Activated CD4-positive, alpha-beta T cell treated with anti-CD3 and anti-CD28 coated beads for 24 hours (primary cell): ENCODE data around the gene GRM8.

Experiments used
- DNase-seq, 2 donors: peaks; one replicate each; pipeline ENCODE4 v3.0.0-alpha.2; 2020; ENCODE audit warnings: low read depth in 2 of 2

The GRM8 gene

DNA sequence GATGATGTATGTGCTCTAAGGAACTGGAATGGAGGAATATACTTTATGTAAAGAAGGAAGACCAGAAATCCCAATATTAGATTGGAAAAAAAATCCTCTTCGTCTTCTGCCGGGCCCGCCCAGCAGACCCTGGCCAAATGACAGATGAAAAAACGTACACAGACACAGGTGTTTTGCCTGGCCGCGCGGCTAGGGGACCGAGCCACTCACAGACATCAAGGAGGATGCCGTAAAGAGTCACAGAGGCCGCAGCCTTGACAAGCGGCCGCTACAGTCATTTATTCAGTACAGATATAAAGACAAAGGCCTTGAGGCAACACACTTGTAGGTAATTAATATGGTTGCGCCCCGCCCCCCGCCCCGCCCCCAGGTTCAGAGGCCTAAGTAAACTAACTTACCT, 594.1 kb downstream of the GRM8 start:
- DNase-seq, result no peak

DNA sequence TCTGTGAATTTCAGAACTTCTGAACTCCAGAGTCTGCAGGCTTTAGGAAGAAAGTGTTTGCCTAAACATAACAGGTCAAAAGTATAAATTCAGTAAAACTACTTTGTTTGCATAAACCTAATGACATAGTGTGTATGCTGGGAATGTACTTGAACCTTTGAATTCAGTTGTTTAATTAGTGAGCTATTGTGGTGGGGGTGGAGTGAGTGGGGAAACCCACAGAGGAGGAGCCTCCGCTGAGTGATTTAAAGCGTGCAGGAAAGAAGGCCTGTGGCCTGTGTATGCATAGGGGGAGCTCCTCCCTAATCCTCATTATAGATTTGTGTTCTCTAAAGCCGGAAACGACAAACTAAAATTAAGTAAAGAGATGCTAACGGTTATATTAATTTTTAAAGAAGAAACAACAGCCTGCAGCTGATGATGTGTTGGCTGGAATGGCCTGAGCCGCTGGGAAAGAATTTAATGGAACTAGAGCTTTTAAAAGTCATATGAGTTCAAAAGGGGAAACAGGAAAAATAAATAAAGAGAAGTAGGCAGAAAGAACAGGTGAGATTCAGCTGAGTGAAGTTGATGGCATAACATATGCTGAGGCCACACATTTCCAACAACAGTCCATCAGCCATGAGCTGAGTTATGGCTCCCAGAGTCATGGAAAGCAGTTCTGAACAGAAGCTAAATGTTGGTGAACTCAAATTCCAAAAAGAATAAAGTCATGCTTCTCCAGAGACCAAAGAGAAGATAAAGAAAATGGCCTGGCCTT, 595.0 kb downstream of the GRM8 start:
- no peak for DNase-seq

DNA sequence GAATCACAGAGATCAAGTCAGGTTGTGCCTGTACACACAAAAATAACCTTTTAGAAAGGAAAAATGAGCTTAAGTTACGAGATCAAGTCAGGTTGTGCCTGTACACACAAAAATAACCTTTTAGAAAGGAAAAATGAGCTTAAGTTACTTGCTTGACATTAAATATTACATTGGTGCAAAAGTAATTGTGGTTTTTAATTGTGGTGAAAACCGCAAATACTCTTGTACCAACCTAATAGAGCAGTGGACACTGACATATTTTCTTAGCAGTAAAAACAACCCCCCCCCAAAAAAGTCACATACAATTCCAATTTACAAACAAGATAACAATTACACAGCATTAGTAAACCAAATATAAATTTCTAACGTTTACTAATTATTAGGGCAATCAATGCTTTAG, 595.6 kb downstream of the GRM8 start:
- no peak for DNase-seq

DNA sequence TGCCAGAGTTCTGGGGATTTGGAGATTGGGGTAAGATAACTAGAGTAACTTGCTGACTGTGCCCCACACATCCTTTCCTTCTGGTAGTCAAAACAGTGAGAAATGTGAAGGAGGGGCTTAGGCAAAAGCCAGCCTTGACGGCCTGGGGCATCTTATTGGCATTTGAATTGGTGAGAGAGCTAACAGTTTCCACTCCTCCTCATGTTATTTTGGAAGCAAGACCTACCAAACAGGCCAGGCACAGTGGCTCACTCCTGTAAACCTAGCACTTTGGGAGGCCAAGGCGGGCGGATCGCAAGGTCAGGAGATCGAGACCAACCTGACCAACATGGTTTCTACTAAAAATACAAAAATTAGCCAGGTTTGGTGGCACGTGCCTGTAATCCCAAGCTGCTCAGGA, 596.6 kb downstream of the GRM8 start:
- no peak for DNase-seq

DNA sequence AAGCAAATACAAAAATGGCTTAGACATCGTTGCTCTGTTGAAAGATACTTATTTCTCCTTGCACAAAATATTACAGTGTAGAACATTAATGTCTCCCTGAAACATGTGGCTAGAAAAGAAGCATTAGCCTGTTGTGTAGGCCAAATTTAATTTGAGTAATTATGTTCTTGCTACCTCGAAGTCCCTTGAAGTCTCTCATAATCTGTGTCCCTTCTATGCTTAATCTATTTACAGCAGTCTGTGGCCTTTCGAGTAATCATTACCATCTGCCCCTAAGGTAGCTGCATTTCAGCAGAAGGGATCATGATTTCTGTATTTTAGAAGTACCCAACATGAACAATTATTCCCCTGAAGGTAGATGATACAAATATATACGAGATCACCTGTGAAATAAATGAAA, 615.2 kb downstream of the GRM8 start:
- DNase-seq, result no peak

DNA sequence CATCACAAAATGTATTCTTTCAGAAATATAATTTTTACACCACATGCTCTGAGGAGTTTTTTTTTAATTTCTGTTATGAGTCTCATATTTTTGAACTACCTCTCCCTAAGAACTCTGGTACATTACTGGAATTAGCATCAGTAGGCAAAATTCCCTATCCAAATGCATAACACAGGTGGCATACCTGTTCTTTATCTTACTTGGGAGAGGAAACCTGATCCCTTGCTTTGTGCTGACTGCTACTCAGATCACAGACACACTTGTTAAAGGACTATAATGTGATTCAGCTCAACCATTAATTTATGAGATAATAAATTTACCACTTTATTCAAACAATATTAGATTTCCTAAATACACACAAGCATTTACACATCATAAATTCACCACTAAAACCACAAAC, 617.2 kb downstream of the GRM8 start:
- DNase-seq, result no peak

DNA sequence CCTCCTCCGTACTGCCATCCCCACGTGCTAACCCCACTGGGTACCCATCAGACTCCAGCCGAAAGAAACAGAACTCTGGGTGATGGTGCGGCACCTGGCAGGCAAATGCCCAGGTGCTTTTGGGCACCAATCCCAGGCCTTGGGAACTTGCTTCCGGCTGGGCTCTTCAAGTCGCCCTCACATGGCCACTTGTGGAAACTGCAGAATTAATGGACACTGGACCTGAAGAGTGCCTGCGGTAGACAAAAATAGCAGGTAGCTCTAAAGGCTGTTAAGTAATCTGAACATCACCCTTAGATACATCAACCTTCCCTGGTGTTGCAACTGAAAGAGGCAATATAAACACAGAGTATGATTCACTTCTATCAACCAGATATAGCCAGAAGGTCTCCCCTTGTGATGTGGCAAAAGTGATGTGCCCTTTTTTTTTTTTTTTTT, 644.4 kb downstream of the GRM8 start:
- no peak for DNase-seq

DNA sequence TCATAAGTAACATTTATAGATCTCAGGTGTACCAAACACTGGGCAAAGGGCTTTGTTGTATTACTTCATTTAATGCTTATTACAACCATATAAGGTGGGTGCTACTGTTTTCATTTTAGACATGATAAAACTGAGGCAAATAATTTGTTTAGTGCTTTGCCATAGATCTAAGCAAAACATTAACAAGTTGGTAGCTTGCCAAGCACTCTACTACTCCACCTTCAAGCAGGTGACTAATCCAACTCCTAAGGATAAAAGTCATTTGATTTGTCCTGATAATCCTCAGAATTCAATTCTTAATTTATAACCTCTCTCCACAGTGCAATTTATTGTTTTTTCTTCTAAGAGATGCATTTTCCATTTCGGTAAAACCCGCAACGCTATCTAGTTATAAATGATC, 646.4 kb downstream of the GRM8 start:
- no peak for DNase-seq

DNA sequence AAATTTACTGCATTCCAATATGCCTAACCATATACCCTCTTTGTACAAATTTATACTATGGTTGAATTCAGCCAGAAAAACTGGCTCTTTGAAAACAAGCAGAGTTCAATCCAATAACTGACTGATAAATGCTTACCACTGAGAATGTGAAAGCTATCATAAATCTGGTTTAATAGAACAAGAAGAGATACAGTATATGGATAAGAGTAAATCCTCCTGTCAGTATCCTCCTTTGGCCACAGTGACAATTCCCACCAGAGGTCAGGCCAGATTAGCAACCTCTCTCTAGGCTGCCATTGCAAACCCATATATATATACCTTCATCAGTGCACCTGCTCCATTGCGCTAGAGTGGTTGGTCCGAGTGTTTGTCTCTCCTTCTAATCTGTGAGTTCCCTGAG, 647.2 kb downstream of the GRM8 start:
- no peak for DNase-seq

DNA sequence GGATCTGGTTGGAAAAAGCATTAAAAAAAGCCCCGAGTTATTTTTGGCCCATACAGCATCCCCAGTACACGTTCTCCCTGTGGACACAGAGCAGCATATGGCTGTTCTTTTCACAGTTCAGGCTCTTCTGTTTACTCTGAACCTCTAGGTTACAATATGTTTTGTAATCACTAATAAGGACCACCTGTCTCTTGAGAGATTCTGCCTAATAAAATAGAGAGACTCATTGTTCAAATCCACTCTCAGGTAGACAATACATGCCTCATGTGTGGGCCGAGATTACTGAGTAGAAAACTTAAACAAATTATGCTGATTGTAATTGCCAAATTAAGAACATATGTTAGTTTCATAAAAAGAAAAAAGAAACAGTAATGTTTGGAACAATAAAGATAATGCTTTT, 647.7 kb downstream of the GRM8 start:
- no peak for DNase-seq

DNA sequence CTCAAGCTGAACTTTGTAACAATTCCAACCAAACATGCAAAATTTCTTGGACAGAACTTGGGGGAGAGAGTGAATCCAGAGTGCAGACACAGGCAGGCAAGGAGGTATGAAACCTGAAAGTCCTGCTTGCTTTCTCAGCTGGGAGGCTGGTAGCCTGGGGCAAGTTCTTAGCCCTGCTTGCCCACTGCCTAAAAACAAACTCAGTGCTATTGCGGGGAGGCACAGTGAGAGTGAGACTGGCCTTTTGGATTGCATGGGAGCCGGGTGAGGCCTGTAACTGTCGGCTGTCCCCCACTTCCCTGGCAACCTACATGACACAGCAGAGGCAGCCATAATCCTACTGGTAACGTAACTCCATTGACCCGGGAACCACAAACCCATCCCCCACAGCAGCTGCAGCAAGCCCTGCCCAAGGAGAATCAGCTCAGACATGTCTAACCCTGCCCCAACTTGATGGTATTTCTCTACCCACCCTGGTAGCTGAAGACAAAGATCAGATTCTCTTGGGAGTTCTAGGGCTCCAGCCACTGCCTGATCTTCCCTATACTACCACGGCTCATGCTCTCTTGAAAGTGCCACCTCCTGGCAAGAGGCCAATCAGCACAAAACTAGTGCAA, 663.6 kb downstream of the GRM8 start:
- DNase-seq, result no peak

DNA sequence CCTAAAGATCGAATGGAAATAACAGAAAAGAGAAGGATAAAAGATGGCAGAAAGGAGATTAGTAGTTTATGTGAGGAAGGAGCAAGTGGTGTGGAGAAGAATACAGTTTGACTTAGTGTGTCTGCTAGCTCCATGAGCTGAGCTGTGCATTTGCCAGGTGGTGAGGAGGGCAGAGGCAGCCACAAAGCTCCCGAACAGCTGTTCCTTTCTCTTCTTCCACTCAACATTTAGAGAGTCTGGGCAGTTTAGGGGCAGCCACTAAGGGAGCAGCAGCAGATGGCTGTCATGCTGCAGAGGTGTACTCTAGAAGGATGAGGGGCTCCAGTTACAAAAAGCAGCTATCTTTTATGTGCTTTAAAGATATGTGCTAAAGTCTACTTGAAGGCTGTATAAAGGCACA, 674.4 kb downstream of the GRM8 start:
- DNase-seq, result no peak

DNA sequence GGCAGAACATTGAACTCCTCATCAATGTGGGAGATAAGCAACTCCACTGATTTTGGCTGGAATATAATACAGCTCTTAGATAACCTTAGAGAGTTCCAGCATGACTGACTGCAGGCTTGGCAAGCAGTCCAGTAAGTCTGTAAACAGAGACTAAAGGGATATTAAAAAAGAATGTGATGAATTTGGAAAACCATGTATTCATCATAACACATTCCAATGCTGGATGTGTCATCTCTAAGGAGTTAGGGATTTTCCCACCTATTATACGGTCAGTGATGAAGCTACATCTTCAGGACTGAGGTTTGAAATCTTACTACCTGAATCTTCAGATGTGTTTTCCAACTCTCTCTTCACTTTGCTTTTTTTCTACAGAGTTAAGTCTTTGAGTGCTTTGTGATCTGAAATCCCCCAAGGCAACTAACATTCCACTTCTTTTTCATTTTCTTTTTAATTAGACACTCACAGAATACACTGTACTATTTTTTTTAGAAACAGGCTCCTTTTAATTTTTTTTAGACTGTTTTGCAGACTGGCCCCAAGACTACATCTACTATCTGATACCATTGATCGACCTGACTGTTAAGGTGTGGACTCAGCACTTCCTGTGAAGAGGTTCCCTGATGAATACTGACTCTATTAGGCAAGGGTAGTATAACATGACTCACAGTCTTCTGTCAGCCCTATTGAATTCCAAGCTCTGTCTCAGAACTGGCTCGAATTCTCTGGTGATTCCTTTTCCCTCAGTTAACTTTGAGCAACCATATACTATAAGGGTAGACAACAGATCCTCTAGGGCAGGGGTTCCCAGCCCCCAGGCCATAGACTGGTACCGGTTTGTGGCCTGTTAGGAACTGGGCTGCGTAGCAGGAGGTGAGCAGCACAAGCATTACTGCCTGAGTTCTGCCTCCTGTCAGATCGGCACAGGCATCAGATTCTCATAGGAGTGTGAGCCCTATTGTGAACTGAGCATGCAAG, 678.2 kb downstream of the GRM8 start:
- no peak for DNase-seq

DNA sequence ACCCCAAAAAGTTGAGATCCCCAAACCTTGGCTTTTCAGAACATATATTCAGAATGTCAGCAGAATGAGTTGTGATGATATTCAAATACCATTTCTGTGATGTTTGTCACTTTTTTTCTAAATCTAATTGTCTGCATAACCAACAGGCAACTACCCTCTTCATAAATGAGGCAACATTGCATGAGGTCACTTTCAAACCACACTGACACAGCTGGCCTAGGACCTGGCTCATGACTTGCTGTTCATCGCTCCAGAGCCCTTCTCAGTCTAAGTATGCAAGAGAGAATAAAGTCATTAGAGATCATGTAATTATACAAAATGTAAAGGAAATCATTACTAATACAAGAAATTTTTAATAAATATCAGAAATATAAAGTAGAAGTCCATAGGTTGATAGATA, 681.9 kb downstream of the GRM8 start:
- DNase-seq, result no peak

DNA sequence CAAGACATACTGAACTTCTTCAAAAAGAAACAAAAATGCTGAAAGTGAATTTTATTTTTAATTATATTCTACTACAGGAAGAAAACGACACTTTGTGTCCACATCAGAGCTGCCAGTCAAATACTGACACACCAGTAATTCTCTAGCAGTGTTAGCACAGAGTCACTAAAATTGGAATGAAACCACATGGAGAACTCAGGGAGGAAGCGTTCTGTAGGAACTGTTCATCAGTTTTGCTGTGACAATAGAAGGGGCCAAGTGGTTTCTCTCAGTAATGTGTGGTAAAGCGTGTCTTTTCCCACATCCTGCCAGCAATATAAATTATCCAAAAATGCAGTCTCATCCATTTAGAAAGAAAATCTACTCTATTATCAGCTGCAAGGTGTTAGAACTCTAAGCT, 683.3 kb downstream of the GRM8 start:
- no peak for DNase-seq

DNA sequence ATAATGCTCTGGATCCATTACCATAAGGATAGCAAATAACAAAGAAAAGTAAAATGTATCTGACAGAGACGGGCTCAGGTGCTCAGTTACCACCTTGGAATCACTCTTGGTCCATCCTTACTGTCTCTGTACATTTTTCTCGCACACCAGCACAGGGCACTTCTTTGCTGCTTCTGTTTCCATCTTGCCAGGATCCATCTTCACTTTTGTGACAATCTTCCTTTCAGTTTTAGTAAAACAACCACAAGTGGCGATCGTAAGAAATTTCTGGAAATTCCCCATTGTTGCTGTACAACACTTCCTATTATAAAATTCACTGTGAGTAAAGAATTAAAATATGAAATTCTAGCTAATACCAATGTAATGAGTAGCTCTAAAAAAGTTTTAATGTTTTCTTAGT, 695.5 kb downstream of the GRM8 start:
- DNase-seq, result no peak

DNA sequence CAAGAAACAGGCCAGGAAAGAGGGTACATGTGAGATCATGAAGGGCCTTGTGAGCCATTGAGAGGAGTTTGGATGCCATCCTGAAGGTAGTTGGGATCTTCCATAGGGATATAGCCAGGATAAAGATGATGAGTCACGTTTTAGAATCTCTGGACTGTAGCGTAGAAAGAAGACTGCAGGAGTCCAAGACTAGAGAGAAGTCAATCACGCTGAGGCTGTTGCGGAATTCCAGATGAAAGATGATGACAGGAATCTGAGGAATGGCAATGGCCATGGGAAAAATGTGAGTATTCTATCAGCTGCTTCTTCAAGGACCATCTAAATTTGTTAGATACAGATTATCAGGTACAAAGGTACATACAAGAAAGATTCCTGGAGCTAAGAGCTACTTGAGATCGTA, 711.3 kb downstream of the GRM8 start:
- DNase-seq, result no peak

DNA sequence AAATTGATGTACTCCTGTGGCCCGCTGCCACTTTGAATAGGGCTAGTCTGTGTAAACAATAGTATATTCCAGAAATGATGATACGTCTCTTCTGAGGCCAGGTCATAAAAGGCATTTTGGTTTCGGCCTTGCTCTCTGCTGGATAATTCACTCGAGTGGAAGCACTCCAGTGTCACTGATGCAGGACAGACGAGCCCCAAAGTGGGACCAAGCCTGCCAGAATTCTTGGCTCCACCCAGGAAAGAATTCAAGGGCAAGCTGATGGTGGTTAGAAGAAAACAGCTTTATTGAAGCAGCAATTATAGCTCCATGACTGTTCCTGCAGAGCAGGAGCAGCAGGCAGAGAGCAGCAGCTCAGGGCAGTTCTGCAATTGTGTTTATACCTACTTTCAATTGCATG, 717.6 kb downstream of the GRM8 start:
- DNase-seq, result no peak

DNA sequence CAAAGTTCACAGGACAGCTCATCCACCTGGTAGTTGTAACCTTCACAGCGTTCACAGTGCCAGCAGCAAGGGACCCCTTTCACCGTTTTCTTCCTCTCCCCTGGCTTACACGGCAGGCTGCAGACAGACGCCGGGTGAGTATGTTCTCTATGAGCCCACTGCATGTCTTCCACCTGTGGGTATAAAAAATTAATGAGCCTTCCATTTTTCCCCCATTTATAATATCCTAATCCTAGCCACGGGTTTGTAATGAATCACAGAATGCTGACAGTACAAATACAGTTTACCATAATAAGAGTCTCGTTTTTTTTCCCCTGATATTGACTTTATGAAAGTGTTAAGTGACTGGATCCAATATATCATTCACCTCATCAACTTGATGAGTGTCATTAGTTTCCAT, 719.0 kb downstream of the GRM8 start:
- DNase-seq, result no peak

DNA sequence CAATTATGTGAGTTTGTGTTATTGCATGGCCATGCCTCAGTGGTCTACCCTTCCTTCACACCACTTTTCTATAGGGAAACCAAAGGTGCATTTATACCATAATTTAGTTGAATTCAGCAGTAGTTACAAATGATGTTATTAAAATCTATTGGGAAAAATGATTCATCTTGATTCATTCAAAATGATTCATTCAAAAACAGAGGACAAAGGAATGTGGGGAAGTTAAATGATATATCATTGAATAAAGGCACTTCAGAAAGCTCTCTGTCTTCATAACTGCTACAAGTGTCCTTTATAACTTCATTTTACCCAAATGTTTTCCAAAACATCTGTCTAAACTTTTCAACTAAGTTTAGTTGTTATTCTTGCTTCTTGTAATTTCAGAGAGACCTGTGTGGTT, 722.9 kb downstream of the GRM8 start:
- DNase-seq, result no peak

DNA sequence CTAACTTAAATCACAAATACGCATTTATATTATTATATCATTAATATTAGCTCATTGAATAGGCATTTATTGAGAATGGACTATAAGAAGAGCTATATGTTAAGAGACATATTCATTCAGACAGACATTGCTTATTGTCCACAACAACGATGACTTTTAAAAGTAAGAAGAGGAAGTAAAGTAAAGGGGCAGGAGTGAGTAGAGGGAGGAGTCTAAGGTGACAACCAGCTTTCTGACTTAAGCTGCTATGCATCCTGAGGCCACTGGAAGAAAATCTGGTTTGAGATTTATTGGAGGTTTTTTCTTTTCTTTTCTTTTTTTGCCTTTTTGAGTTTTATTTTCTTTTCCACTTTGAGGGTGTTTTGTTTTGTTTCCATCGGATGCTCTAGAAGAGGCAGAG, 723.5 kb downstream of the GRM8 start:
- no peak for DNase-seq

DNA sequence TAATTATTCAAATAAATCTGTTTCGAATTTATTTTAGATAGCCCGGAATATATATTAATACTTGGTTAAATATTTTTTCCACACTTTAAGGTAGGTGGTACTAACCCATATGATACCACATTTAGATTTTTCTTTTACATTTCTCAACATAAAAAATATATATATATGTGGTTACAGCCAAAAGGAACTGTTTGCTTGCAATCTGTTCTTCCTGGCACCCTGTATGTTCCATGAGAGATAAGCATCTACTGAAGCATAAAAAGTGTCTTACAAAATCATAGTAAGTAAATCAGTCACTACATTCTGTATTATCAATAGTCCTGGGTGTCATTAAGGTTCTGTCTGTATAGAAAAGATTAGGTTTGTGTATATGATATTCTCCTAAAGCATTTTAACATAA, 726.8 kb downstream of the GRM8 start:
- DNase-seq, result no peak

DNA sequence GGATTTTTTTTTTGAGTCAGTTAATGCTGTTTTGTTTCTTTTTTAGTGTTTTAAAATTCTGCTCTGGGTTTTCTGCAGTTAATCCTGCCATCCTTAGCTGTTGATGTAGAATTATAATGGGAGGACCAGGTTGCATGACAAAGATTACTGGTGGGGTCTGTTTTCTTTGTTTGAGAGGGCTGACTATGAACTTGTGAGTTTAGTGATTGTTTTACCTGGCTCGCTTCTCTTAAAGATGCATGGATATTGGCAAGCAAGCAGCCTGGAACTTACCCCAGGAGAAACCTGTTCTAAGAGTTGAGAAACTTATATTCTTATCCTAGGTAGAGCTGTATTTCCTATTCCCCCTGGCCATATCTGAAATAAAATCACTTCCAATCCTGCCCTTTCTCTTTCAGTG, 727.8 kb downstream of the GRM8 start:
- DNase-seq, result no peak
